HG03460 (cell line): ENCODE data around the gene DYNC1I2.

ENCODE experiments used
- ATAC-seq: cut with Tn5 transposase; IDR thresholded peaks from one replicate; pipeline ENCODE4 v1.9.1; 2021; ENCODE audit not compliant: unreplicated experiment

DYNC1I2 gene

DNA sequence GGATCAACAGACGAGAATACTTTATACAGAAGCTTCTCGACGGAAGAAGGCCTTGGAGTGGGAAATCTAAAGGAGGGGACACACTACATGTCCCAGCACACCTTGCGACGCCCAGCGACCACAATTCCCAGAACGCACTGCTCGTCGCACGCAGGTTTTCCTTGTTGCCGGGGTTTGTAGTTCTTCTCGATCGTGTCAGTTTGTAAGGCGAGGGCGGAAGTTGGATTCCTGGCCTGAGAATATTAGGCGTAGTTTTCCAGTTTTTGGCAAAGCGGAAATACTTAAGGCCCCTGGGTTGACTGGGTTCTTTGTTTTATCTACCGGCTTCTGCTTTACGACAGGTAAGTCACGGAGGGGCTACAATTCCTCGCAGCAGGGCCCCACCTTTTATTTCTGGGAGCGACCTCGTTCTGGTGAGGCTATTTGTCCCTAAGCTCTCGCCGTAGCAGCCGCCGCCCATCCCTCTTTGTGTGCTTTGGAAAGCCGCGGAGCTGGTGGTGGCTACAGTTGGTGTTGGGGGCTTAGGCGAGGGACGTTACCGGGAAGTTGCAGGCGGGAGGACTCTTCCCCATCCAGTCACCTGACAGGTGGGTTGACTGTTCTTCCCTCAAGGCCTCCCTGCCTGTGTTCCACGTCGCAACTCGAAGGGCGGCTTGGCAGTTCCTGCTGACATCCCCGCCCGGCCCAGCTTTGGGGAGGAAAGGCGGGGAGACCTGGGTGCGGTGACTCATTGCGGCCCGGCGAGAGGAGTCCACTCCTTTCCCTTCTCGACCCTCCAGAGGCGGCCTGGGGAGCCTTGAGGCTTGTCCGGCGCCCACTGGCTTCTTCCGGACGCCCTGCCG lies at the start of gene DYNC1I2:
DYNC1I2 (plus strand) TSS at position 183 of the 842 bp plus-strand sequence. CDS start 2,687 bp downstream, outside the sequence.
- peak; percentile 89 for ATAC-seq

GRCh38 chr2:171651667-171652415 lies 35.4 kb upstream of the DYNC1I2 start:
- ATAC-seq, result no peak

DNA sequence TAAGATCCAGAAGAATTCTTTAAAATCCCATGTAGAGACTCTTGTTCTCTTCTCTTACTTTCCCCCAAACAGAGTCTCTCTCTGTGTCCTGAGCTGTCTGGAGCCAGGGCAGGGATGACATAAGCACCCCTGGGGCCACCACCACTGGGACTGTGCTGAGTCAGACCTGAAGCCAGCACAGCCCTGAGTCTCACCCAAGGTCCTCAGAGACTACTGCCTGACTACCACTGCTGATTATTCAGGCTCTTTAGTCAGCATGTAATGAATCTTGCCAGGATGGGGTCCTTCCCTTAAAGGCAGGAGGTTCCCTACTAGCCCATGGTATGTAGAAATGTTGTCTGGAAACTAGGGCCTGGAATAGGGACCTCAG lies 34.9 kb upstream of the DYNC1I2 start:
- peak; percentile 77 for ATAC-seq

DNA sequence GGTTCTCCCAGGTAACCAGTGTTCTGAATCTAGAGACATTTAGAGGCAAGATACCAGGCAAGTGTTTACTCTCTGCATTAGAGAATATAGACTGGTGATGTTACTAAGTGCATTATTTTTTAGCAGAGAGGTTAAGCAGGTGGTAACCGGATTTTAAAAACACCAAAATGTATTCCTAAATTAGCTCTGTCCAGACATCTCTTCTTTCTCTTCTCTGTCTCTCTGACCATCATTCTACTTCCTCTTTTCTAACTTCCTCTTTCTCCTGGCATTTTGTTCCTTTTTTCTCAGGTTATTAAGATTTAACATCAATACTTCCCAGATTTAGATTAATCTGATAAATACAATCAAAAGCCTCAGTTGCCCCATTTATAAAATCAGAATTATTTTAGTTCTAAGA lies 31.7 kb upstream of the DYNC1I2 start:
- peak; percentile 56 for ATAC-seq

DNA sequence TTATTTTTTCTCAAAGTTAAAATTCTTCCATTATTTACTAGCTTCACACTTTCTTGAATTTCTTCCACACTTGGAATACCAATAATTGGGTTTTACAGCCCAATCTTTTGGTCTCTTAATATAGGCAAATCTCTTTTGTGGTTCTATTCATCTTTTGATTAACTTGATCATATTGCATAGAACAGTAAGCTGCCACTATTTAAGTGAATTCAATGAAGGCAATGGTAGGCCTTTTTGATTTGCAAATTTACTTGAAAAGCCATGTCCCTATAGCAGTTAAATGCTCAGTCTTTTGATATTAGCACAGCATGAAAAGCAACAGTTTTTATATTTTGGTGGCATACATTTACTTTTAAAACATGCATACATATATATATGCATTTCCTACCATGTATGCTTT lies 20.2 kb upstream of the DYNC1I2 start:
- ATAC-seq, result no peak

- ATAC-seq, result no peak
These were observed 19.1 kb upstream of the DYNC1I2 start for GRCh38 chr2:171668183-171668582.

DNA sequence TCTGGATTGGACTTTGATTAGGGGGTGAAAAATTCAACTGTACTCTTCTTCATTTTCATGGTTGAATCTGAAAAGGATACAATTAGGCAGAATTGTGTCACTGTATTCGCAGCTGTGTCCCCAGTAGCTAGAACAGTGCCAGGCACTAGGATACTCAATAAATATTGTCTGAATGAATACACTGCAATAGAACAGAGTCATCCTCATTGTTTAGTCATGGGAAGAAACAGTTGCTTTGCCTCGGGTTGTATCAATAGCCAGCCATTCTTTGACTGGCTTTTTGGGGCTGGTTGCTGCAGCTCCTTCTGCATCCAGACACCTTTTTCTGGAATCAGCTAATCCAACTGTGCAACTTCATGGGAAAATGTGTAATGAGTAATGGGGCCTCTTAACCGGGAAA lies 18.1 kb upstream of the DYNC1I2 start:
- ATAC-seq, result no peak

- ATAC-seq, result no peak
These were observed 16.6 kb upstream of the DYNC1I2 start for GRCh38 chr2:171670655-171671054.

GRCh38 chr2:171671867-171672266 lies 15.4 kb upstream of the DYNC1I2 start:
- no peak for ATAC-seq

DNA sequence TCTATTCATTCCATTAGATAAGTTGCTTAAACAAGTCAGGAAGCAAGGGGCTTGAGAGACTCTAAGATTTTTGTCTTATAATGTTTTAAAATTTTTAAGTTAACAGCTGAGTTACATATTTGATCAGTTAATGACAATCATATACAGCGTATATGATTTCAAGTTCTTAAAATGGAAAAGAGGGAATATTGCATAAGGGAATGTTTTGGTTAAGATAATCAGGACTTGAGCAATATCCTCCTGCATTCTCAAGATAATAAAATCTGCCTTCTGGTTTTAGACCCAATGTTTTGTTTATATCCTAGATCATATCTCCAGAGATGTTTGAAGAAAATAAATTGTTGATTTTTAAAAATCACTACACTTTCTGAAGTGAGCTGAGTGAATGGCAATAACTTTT lies 13.4 kb upstream of the DYNC1I2 start:
- no peak for ATAC-seq

- ATAC-seq, result no peak
These were observed 11.4 kb upstream of the DYNC1I2 start for GRCh38 chr2:171675810-171676345.

GRCh38 chr2:171678619-171679018 lies 8.7 kb upstream of the DYNC1I2 start:
- ATAC-seq, result no peak

DNA sequence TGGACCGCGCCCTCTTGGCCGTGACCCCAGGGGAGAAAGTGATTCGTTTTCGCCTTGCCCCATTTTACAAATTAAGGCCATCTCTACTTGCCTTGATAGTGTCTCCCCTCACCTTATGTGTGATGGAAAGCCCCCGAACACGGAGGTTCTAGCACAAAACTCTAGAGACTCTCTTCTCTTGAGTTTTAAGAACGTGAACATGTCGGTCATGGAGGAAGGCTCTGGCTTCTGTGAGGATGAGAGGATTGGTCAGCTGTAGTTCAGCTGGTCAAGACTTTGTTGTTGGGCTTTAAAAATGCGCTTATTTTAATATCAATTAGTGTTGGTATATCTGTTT lies 828 bp downstream of the DYNC1I2 start:
- peak; percentile 27 for ATAC-seq

DNA sequence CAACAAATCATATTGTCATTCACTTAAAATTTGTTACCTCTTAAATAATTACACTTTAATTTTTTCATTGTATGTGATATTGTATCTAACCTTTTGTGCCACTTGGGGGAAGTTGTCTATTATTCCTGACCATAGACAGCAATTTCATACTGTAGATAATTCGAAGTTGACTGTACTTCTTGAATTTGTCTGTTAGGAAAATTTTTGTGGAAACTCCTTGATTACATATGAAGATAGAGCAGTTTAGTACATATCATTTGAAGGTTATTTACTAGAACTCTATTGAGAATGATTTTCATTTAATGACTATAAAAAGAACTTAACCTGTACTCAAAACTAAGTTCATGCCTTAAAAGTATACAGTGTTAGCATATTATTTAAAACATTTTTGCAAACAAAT lies 5.1 kb downstream of the DYNC1I2 start:
- no peak for ATAC-seq

- ATAC-seq, result no peak
These were observed 15.7 kb downstream of the DYNC1I2 start for GRCh38 chr2:171702781-171703556.

GRCh38 chr2:171703574-171704347 lies 16.5 kb downstream of the DYNC1I2 start:
- no peak for ATAC-seq

DNA sequence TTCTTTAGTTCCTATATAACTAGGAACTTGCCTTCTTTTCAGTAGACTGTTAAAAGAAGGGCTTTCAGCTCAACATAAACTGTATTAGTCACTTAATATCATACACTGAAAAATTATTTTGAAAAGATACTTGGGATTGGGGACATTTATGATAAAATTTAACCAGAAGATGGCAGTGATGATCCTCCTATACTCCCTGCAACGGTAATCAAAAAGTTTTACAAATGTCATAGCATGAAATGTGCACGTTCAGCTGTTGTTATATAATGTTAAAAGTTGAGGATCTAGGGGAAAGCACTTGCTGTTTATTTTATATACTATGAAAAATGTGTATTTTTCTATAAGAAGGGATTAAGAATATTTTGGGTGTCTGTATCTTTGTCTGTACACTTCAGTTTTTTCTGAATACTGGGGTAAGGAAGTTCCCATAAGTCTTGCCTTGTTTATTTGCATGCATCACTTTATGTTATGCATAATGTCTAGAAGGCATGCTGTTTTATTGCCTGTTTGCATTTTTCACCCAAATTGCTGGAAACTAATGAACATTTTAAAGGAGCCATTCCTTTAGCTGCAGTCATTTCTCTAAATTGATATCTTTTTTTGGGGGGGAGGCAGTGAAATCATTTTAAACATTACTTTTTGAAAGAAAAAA lies 19.0 kb downstream of the DYNC1I2 start:
- no peak for ATAC-seq

- no peak for ATAC-seq
These were observed 20.5 kb downstream of the DYNC1I2 start for GRCh38 chr2:171707752-171708151.

GRCh38 chr2:171709011-171709685 lies 21.9 kb downstream of the DYNC1I2 start:
- no peak for ATAC-seq

- no peak for ATAC-seq
These were observed 24.1 kb downstream of the DYNC1I2 start for GRCh38 chr2:171711351-171711750.
